HepG2 (cell line): ENCODE data around the gene TULP4. TPM values are rescaled to one million over a fixed set of nuclear protein-coding genes. Genes with fewer than 3 reads are reported as not detected.

ENCODE experiments used
- ATAD3A ChIP-seq: sonication (generic); formaldehyde crosslinking; IDR thresholded peaks from 2 replicates; pipeline ENCODE4 v1.4.0; 2020; ENCODE audit warnings: missing genetic modification reagents
- CCAR2 ChIP-seq: fragments of 200-400 bp; formaldehyde crosslinking; optimal IDR thresholded peaks from 2 replicates; pipeline ENCODE3; 2018; ENCODE audit warnings: low read depth, mild to moderate bottlenecking, low read length, moderate library complexity
- CREBL2 ChIP-seq: sonication (generic); formaldehyde crosslinking; IDR thresholded peaks from 2 replicates; pipeline ENCODE4 v1.8.1; 2023; ENCODE audit warnings: missing genetic modification reagents, mild to moderate bottlenecking, borderline replicate concordance
- ELF3 ChIP-seq: IDR thresholded peaks from 2 replicates; pipeline ENCODE4 v1.6.1; 2016; ENCODE audit warnings: missing genetic modification reagents, missing compliant biosample characterization
- ELF4 ChIP-seq: sonication (generic); formaldehyde crosslinking; IDR thresholded peaks from 2 replicates; pipeline ENCODE4 v1.5.0; 2020; ENCODE audit warnings: missing genetic modification reagents, mild to moderate bottlenecking, moderate library complexity, borderline replicate concordance
- FIP1L1 ChIP-seq: fragments of 200-400 bp; formaldehyde crosslinking; IDR thresholded peaks from 2 replicates; pipeline ENCODE4 v1.6.1; 2018; ENCODE audit warnings: low read depth, mild to moderate bottlenecking, low read length, moderate library complexity, borderline replicate concordance; ENCODE audit not compliant: insufficient read depth
- FOXJ3 ChIP-seq: sonication (generic); formaldehyde crosslinking; IDR thresholded peaks from 2 replicates; pipeline ENCODE4 v1.4.0; 2020; ENCODE audit warnings: missing genetic modification reagents, mild to moderate bottlenecking, borderline replicate concordance
- KLF13 ChIP-seq: sonication (generic); formaldehyde crosslinking; IDR thresholded peaks from 2 replicates; pipeline ENCODE4 v1.4.0; 2020; ENCODE audit warnings: mild to moderate bottlenecking, missing genetic modification reagents
- KMT2B ChIP-seq: IDR thresholded peaks from 2 replicates; pipeline ENCODE4 v1.6.1; 2016; ENCODE audit warnings: missing genetic modification reagents, missing compliant biosample characterization
- RBAK ChIP-seq: sonication (generic); formaldehyde crosslinking; IDR thresholded peaks from 2 replicates; pipeline ENCODE4 v1.5.1; 2020; ENCODE audit warnings: mild to moderate bottlenecking, missing genetic modification reagents
- RBM39 ChIP-seq: fragments of 200-400 bp; formaldehyde crosslinking; IDR thresholded peaks from one replicate; pipeline ENCODE4 v1.6.1; 2018; ENCODE audit warnings: antibody characterized with exemption, mild to moderate bottlenecking, low read depth, low read length; ENCODE audit not compliant: poor library complexity, severe bottlenecking
- TOE1 ChIP-seq: sonication (generic); formaldehyde crosslinking; IDR thresholded peaks from 2 replicates; pipeline ENCODE4 v1.4.0; 2020; ENCODE audit warnings: mild to moderate bottlenecking, missing genetic modification reagents
- U2AF1 ChIP-seq: fragments of 200-400 bp; formaldehyde crosslinking; optimal IDR thresholded peaks from 2 replicates; pipeline ENCODE3; 2017; ENCODE audit warnings: mild to moderate bottlenecking, low read depth, low read length
- ZBTB2 ChIP-seq: sonication (generic); formaldehyde crosslinking; IDR thresholded peaks from 2 replicates; pipeline ENCODE4 v1.8.0; 2022; ENCODE audit warnings: low read depth, missing genetic modification reagents
- ZBTB21 ChIP-seq: sonication (generic); formaldehyde crosslinking; IDR thresholded peaks from 2 replicates; pipeline ENCODE4 v1.4.0; 2020; ENCODE audit warnings: missing genetic modification reagents
- ZNF143 ChIP-seq: sonication (generic); formaldehyde crosslinking; IDR thresholded peaks from 2 replicates; pipeline ENCODE4 v1.4.0; 2020; ENCODE audit warnings: missing genetic modification reagents
- ZNF251 ChIP-seq: sonication (generic); formaldehyde crosslinking; IDR thresholded peaks from 2 replicates; pipeline ENCODE4 v1.9.0; 2021; ENCODE audit warnings: mild to moderate bottlenecking, missing genetic modification reagents
- ZNF280B ChIP-seq: sonication (generic); formaldehyde crosslinking; IDR thresholded peaks from 2 replicates; pipeline ENCODE4 v1.5.0; 2020; ENCODE audit warnings: missing genetic modification reagents, mild to moderate bottlenecking, borderline replicate concordance
- ZNF431 ChIP-seq: sonication (generic); formaldehyde crosslinking; IDR thresholded peaks from 2 replicates; pipeline ENCODE4 v1.9.0; 2022; ENCODE audit warnings: missing genetic modification reagents, low read depth, mild to moderate bottlenecking, borderline replicate concordance
- ZNF503 ChIP-seq: sonication (generic); formaldehyde crosslinking; IDR thresholded peaks from 2 replicates; pipeline ENCODE4 v1.4.0; 2020; ENCODE audit warnings: missing genetic modification reagents
- ZNF562 ChIP-seq: sonication (generic); formaldehyde crosslinking; IDR thresholded peaks from 2 replicates; pipeline ENCODE4 v1.8.0; 2022; ENCODE audit warnings: missing genetic modification reagents, borderline replicate concordance
- ZNF878 ChIP-seq: sonication (generic); formaldehyde crosslinking; IDR thresholded peaks from 2 replicates; pipeline ENCODE4 v1.8.1; 2023; ENCODE audit warnings: mild to moderate bottlenecking, missing genetic modification reagents, moderate library complexity
- polyA plus RNA-seq, 8 experiments: library from polyadenylated mRNA; depleted of rRNA in 3 of 8; stranded (reverse) in 7 of 8; unstranded in 1 of 8; fragments of >200 nt; fragmentation: Illumina TruSeq in 4 of 8; extraction: Trizol in 4 of 8; gene quantifications; 2 replicates each; pipeline versions ENCODE4 v1.2.1 to v1.2.3, GENCODE V29; 2011 to 2016; ENCODE audit warnings: low read depth in 4 of 8, missing spikeins in 1 of 8, mixed read lengths in 1 of 8; ENCODE audit not compliant: insufficient read depth in 1 of 8
- total RNA-seq, 5 experiments: library from RNA; depleted of rRNA; stranded (reverse); fragments of >200 nt; fragmentation: Illumina TruSeq; extraction: Trizol; gene quantifications; 2 replicates each; pipeline ENCODE4 v1.2.3, GENCODE V29; 2016; ENCODE audit warnings: low read depth in 1 of 5
- TF ChIP-seq, protein P1 (sequence below): IDR thresholded peaks from 2 replicates; pipeline ENCODE4 v1.6.1; 2016; ENCODE audit warnings: control low read depth

TULP4 gene
- total and polyA plus RNA-seq, 2 of the 13 experiments (the other 11 are each of a cell fraction or from before 2014, with no cell fraction given), result 21.1 to 122 TPM

DNA sequence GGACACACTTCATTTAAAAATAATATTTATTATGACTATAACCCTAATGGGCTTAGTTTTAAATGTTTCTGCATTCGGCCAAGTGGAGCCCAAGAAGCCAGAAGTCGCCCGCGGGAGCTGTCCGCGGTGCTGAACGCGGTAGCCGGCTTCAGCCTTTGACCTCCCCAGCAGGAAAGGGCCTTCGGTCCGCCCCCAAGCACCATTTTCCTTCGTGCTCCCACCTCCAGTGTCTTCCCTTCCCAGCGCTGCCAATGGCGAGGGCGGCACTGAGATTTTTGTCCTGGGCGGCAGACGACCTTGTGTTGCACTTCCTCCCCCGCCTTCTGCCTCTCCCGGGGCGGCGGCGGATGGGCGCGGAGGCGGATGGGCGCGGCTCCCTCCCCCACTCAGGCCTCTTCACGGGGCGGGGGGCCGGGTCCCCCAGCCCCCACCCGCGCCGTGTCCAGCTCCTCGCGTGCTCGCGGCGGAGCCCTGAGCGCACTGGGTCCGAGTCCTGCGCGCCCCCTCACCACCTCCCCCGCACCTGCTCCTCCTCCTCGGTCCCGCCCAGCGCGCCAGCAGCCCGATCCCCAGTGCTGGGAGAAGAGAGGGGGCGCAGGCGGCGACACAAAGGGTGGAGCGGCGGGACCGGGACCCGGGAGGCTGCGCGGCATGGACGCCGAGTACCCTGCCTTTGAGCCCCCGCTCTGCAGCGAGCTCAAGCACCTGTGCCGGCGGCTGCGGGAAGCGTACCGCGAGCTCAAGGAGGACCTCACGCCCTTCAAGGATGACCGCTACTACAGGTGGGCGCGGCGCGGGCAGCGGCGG, 224.0 kb downstream of the TULP4 start (continued):
- TF ChIP-seq FOXJ3 (CRISPR knock-in tag) (peak; percentile 75; the same call in 1 of the 2 replicates), ZNF280B (CRISPR knock-in tag) (peak; percentile 90), ZNF503 (peak; percentile 91), ZNF878 (CRISPR knock-in tag) (peak; percentile 95), ZBTB21 (CRISPR knock-in tag) (peak; percentile 78), ELF3 (peak; percentile 96), KMT2B (CRISPR knock-in tag) (peak; percentile 86), RBM39 (no peak), U2AF1 (no peak), CREBL2 (CRISPR knock-in tag) (peak; percentile 75; the same call in 1 of the 2 replicates), CCAR2 (no peak), FIP1L1 (no peak), ATAD3A (CRISPR knock-in tag) (peak; percentile 90), ZNF431 (CRISPR knock-in tag) (peak; percentile 80), KLF13 (CRISPR knock-in tag) (no peak), ZNF143 (CRISPR knock-in tag) (peak; percentile 32; the same call in 1 of the 2 replicates), ZBTB2 (peak; percentile 66), ZNF251 (no peak), ELF4 (CRISPR knock-in tag) (0 out of 2 replicates have a peak, but pooled peaks have one; percentile 63), TOE1 (CRISPR knock-in tag) (peak; percentile 98), RBAK (CRISPR knock-in tag) (no peak), ZNF562 (CRISPR knock-in tag) (peak; percentile 24; the same call in 1 of the 2 replicates)
- TF ChIP-seq, protein P1, sequence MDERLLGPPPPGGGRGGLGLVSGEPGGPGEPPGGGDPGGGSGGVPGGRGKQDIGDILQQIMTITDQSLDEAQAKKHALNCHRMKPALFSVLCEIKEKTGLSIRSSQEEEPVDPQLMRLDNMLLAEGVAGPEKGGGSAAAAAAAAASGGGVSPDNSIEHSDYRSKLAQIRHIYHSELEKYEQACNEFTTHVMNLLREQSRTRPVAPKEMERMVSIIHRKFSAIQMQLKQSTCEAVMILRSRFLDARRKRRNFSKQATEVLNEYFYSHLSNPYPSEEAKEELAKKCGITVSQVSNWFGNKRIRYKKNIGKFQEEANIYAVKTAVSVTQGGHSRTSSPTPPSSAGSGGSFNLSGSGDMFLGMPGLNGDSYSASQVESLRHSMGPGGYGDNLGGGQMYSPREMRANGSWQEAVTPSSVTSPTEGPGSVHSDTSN (CRISPR knock-in tag), result no peak
